Hepatocyte (in vitro differentiated cells): ENCODE measurements around the gene TTC28.
"Not testable (repeated sequence)": the region's sequence is repeated elsewhere in the genome, so short reads cannot be mapped to it uniquely, and the experiment has no call there.

Source experiments
- EZH2phosphoT487 ChIP-seq: fragments of 200-600 bp; sonication (generic); IDR thresholded peaks from one replicate; pipeline ENCODE4 v1.6.1; 2018; ENCODE audit warnings: antibody characterized with exemption, mild to moderate bottlenecking, low read depth, moderate library complexity; ENCODE audit not compliant: unreplicated experiment, severe bottlenecking
- TF ChIP-seq, protein P1 (sequence below): fragments of 200-600 bp; sonication (generic); IDR thresholded peaks from 2 replicates; pipeline ENCODE4 v1.5.1; 2016; ENCODE audit warnings: antibody characterized with exemption, mild to moderate bottlenecking; ENCODE audit not compliant: poor library complexity

- TF ChIP-seq EZH2phosphoT487, result not testable (repeated sequence)
- TF ChIP-seq, protein P1, sequence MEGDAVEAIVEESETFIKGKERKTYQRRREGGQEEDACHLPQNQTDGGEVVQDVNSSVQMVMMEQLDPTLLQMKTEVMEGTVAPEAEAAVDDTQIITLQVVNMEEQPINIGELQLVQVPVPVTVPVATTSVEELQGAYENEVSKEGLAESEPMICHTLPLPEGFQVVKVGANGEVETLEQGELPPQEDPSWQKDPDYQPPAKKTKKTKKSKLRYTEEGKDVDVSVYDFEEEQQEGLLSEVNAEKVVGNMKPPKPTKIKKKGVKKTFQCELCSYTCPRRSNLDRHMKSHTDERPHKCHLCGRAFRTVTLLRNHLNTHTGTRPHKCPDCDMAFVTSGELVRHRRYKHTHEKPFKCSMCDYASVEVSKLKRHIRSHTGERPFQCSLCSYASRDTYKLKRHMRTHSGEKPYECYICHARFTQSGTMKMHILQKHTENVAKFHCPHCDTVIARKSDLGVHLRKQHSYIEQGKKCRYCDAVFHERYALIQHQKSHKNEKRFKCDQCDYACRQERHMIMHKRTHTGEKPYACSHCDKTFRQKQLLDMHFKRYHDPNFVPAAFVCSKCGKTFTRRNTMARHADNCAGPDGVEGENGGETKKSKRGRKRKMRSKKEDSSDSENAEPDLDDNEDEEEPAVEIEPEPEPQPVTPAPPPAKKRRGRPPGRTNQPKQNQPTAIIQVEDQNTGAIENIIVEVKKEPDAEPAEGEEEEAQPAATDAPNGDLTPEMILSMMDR, result not testable (repeated sequence)
These were observed 590.1 kb downstream of the TTC28 start for GRCh38 chr22:28089541-28089940.
